Activated effector memory CD4-positive, alpha-beta T cell treated with Interleukin-2 at 50 U/mL for 16 hours (primary cell): Measurements from ENCODE around the gene MAP2K1.

Experiments
- DNase-seq: peaks from one replicate; pipeline ENCODE4 v3.0.0-alpha.2; 2020

The MAP2K1 gene

DNA sequence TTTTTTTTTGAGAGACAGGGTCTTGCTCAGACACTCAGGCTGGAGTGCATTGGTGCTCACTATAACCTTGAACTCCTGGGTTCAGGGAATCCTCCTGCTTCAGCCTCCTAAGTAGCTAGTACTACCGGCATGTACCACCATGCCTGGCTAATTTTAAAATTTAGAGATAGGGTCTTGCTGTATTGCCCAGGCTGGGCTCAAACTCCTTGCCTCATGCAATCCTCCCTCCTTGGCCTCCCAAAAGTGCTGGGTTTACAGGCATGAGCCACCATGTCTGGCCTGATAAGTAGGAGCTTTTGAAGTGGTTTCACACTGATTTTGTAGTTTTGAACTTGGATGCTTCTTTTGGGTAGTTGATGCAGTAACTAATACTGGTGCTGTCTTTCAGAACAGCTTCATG, 7.8 kb downstream of the MAP2K1 start:
- no peak for DNase-seq

- no peak for DNase-seq
Observed at GRCh38 chr15:66394915-66395314, 8.2 kb downstream of the MAP2K1 start.

GRCh38 chr15:66399276-66399675, 12.6 kb downstream of the MAP2K1 start:
- DNase-seq: no peak

GRCh38 chr15:66400351-66400774, 13.7 kb downstream of the MAP2K1 start:
- no peak for DNase-seq

GRCh38 chr15:66401130-66402021, 14.7 kb downstream of the MAP2K1 start:
- DNase-seq: no peak

DNA sequence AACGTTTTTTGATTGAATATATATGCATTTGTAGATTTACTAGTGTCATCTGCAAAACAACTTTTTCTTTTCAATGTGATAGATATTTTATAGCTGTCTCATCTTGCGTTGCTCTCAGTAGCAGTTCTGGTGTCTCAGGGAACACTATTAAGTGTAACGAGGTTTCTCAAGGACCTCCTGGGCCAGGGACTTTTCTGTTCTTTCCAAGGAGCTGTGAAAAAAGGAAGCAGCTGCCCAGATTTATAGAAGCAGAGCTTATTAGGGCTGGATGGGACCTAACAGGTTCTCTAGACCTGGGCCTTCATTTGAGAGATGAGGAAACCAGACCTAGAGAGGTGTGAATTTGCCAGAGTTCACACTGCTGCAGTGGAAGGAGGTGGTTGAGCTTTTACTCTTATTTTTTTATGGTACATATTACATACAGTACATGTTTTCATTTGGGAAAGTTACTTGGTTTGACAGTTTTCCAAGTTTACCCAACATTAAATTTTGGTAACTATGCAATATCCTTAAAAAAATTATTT, 16.1 kb downstream of the MAP2K1 start:
- no peak for DNase-seq

DNA sequence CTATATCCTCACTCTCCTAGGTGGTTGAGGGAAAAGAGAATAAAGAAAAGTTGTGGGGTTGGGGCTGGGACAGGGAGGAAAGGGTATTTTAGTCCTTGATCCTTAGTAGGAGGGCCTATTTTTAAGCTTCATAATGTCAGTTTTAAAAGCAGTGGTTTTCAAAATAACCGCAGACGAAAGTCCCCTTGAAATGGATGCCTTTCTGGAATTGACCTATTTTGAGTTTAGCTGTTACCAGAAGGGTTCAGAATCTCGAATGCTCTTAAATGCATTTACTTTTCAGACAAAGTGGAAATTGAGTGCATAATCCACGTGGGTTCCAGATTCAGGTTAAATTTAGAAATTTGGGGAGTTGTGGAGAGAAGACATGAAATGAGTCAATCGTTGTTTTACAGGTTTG, 16.6 kb downstream of the MAP2K1 start:
- no peak for DNase-seq

GRCh38 chr15:66404122-66404521, 17.4 kb downstream of the MAP2K1 start:
- DNase-seq: no peak

DNA sequence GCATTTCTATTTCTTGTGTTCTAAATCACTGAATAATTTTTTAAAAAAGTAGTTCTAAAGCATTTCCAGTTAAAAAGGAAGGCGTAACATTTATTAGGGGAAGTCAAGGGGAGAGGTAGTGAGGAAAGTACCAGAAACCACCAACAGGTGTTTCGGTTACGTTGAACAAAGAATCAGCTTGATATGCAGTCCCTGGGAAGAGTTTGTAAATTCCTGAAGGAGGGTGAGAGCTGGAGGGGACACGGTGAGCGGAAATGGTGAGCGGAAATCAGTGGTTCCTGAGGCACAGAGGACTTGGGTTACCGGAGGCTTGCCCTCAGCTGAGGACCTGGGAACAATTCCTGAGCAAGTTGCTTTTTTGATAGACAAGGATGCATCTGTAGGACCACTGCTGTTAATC, 17.8 kb downstream of the MAP2K1 start:
- no peak for DNase-seq

GRCh38 chr15:66405007-66405406, 18.3 kb downstream of the MAP2K1 start:
- DNase-seq: no peak

GRCh38 chr15:66405615-66406014, 18.9 kb downstream of the MAP2K1 start:
- no peak for DNase-seq

DNA sequence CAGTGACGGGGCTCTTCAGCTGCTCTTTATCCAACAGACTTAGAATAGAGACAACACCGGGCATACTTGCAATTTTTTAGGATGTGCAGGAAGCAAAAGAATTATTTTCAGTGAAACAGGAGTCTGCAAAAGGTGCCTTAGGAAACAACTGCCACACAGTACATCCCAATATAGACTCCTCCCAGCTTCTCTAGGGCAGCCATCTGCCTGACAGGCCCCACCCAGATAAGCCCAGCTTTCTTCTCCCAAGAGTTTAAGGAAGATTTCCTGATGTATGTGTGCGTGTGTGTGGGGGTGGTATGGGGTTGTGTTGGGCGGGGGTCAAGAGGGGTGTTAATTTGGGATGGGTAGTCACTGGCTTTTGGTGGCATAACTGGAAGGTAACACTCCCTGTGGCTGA, 21.5 kb downstream of the MAP2K1 start:
- DNase-seq: no peak

- DNase-seq: no peak
Observed at GRCh38 chr15:66408675-66409282, 22.1 kb downstream of the MAP2K1 start.

DNA sequence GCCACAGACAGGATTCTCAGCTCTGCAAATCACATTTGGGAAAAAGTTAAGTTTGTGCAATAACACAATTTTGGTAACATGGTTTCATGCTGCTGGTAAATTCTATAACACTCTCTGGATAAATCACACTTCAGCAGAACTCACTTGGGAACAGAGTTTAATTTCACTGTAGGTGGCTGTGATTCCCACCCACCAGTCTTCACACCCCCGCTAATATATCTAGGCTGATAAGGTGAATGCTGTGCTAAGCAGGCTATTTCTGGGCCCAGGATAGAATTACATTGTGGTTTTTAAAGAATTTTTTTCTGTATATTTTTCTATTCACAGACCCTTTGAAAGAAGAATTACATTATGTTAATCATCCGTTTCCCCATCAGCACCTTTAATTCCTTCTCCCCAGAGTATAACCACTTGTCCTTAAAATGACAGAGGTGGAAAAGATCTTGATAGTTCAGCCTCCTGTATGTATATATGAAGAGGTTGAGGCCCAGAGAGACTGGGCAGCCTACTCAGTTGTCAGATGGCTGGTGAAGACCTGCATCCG, 22.9 kb downstream of the MAP2K1 start:
- no peak for DNase-seq

- no peak for DNase-seq
Observed at GRCh38 chr15:66411190-66411589, 24.5 kb downstream of the MAP2K1 start.

- DNase-seq: no peak
Observed at GRCh38 chr15:66412220-66412619, 25.5 kb downstream of the MAP2K1 start.

- no peak for DNase-seq
Observed at GRCh38 chr15:66413579-66413978, 26.9 kb downstream of the MAP2K1 start.

- no peak for DNase-seq
Observed at GRCh38 chr15:66415360-66415759, 28.6 kb downstream of the MAP2K1 start.

- no peak for DNase-seq
Observed at GRCh38 chr15:66417736-66418135, 31.0 kb downstream of the MAP2K1 start.

DNA sequence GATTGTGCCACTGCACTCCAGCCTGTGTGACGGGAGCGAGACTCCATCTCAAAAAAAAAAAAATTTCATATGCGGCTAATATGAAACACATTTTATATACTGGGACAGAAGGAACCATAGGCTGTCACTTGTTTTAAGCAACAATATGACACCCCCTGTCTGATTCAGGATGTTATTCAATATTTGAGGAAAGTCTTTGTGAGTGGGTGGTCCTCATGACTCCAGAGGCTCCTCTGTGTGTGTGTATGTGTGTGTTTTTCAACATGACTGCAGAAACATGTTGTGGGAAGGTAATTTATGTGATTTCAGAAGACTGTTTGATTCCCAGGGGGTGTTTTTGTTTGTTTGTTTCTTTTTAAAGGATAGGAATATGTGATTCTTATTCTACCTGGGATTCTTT, 32.8 kb downstream of the MAP2K1 start:
- no peak for DNase-seq

GRCh38 chr15:66422347-66422746, 35.6 kb downstream of the MAP2K1 start:
- no peak for DNase-seq

- no peak for DNase-seq
Observed at GRCh38 chr15:66423149-66423548, 36.4 kb downstream of the MAP2K1 start.

- DNase-seq: no peak
Observed at GRCh38 chr15:66424963-66425612, 38.4 kb downstream of the MAP2K1 start.
